Fibroblast of the conjunctiva (primary cell): ENCODE data around the gene FFAR1.
"Not testable (repeated sequence)": the region's sequence is repeated elsewhere in the genome, so short reads cannot be mapped to it uniquely, and the experiment has no call there.

ENCODE experiments used
- DNase-seq: peaks from one replicate; pipeline ENCODE4 v3.0.0-alpha.2; 2010; ENCODE audit warnings: low read depth

FFAR1 gene

GRCh38 chr19:35342430-35342829 is 5.3 kb upstream of the FFAR1 start:
- DNase-seq = no peak

- DNase-seq = no peak
Measured at GRCh38 chr19:35344511-35345031, 3.1 kb upstream of the FFAR1 start.

- DNase-seq = no peak
Measured at GRCh38 chr19:35345671-35346111, 2.0 kb upstream of the FFAR1 start.

GRCh38 chr19:35346193-35347052 is 1.3 kb upstream of the FFAR1 start:
- no peak for DNase-seq

- no peak for DNase-seq
Measured at GRCh38 chr19:35347930-35348298, 212 bp downstream of the FFAR1 start.

GRCh38 chr19:35348911-35349611 is 1.4 kb downstream of the FFAR1 start:
- DNase-seq = no peak

GRCh38 chr19:35349614-35350521 is 2.2 kb downstream of the FFAR1 start:
- no peak for DNase-seq

- DNase-seq = no peak
Measured at GRCh38 chr19:35350591-35350990, 2.9 kb downstream of the FFAR1 start.

GRCh38 chr19:35351411-35352176 is 3.9 kb downstream of the FFAR1 start:
- no peak for DNase-seq

- no peak for DNase-seq
Measured at GRCh38 chr19:35352177-35352447, 4.4 kb downstream of the FFAR1 start.

GRCh38 chr19:35352448-35353304 is 5.0 kb downstream of the FFAR1 start:
- peak; percentile 57 for DNase-seq

- DNase-seq = peak; percentile 47
Measured at GRCh38 chr19:35353635-35354034, 5.9 kb downstream of the FFAR1 start.

GRCh38 chr19:35354898-35355297 is 7.2 kb downstream of the FFAR1 start:
- DNase-seq = no peak

GRCh38 chr19:35355791-35356460 is 8.2 kb downstream of the FFAR1 start:
- no peak for DNase-seq

GRCh38 chr19:35357867-35358573 is 10.3 kb downstream of the FFAR1 start, which contains the start of gene FFAR3:
Gene FFAR3, plus strand, starts transcription at chr19:35358460. Its CDS starts 431 bp downstream, at chr19:35358891.
- peak; percentile 18 for DNase-seq

GRCh38 chr19:35358834-35359233 is 11.1 kb downstream of the FFAR1 start:
- DNase-seq = not testable (repeated sequence)

GRCh38 chr19:35359395-35359794 is 11.7 kb downstream of the FFAR1 start:
- not testable (repeated sequence) for DNase-seq

GRCh38 chr19:35360081-35360480 is 12.4 kb downstream of the FFAR1 start:
- DNase-seq = not testable (repeated sequence)

- no peak for DNase-seq
Measured at GRCh38 chr19:35360880-35361420, 13.2 kb downstream of the FFAR1 start.
